K562 (cell line): ENCODE measurements around the gene TDRD5. TPM values are rescaled to one million over a fixed set of nuclear protein-coding genes. Genes with fewer than 3 reads are reported as not detected.

ENCODE experiments used
- ATAC-seq: fragments of 200-7000 bp; cut with Tn5 transposase; 3 replicates; pipeline ENCODE4 v1.9.1; 2020; ENCODE audit warnings: moderate library complexity
- BruUV-seq: library from RNA; stranded (reverse); fragments of 400-500 nt; replicated peaks from 2 replicates; lab custom pipeline; 2021; lab: Mats Ljungman, UMichigan
- CTCF ChIA-PET: fragments of 300-600 bp; formaldehyde crosslinking; extraction: SDS; loops from one replicate; lab custom pipeline; 2021; ENCODE audit warnings: low intra/inter-chr PET ratio; lab: Yijun Ruan, JAX
- POLR2A ChIA-PET: fragments of 300-600, 350-650 bp; sonication (Branson Sonifier 250); formaldehyde crosslinking; extraction: SDS; loops from one replicate; lab custom pipeline; 2021; ENCODE audit warnings: antibody characterized with exemption, inconsistent platforms; lab: Yijun Ruan, JAX
- DNase-seq, 4 experiments: peaks; one replicate each; pipeline versions ENCODE4 v3.0.0 to v3.0.0-alpha.2; 2011 to 2018; ENCODE audit warnings: low spot score in 3 of 4, mixed read lengths in 3 of 4; ENCODE audit errors: extremely low read depth in 1 of 4
- FAIRE-seq: peaks from 2 replicates; lab custom pipeline; 2011; peaks lifted over from hg19 to GRCh38; lab: Jason Lieb, UNC
- H2AFZ ChIP-seq: 2 replicates; pipeline ENCODE4 v1.6.0; 2011; ENCODE audit warnings: low read depth, low read length, control low read depth, inconsistent platforms
- H3K27ac ChIP-seq: fragments of 200-600 bp; 3 replicates; pipeline ENCODE4 v1.8.0; 2011; ENCODE audit warnings: low read depth, mild to moderate bottlenecking, control low read depth, inconsistent platforms, low read length, moderate library complexity, mixed read lengths; ENCODE audit errors: extremely low read depth
- H3K27me3 ChIP-seq, 2 experiments: fragments of 300-600 bp in 1 of 2; 2 replicates in 1 of 2; 3 replicates in 1 of 2; pipeline versions ENCODE4 v1.6.0 to v1.8.0; 2011; ENCODE audit warnings: inconsistent platforms in 2 of 2, low read length in 2 of 2, mild to moderate bottlenecking in 1 of 2, mixed read lengths in 1 of 2, moderate library complexity in 1 of 2; ENCODE audit not compliant: control insufficient read depth in 2 of 2, insufficient read depth in 2 of 2
- H3K36me3 ChIP-seq: fragments of 300-600 bp; 3 replicates; pipeline ENCODE4 v1.8.0; 2011; ENCODE audit warnings: mild to moderate bottlenecking, low read length, inconsistent platforms; ENCODE audit not compliant: control insufficient read depth, insufficient read depth
- H3K4me1 ChIP-seq, 2 experiments: fragments of 200-600 bp in 1 of 2; replicated peaks in 1 of 2; 2 replicates in 1 of 2; 3 replicates in 1 of 2; pipeline versions ENCODE4 v1.5.1 to v1.8.0; 2011; ENCODE audit warnings: inconsistent platforms in 2 of 2, low read length in 2 of 2, mild to moderate bottlenecking in 1 of 2, mixed read lengths in 1 of 2, moderate library complexity in 1 of 2; ENCODE audit not compliant: control insufficient read depth in 2 of 2, insufficient read depth in 2 of 2
- H3K4me2 ChIP-seq: 2 replicates; pipeline ENCODE4 v1.6.1; 2011; ENCODE audit warnings: low read length, control low read depth, inconsistent platforms, mixed read lengths; ENCODE audit not compliant: insufficient read depth
- H3K4me3 ChIP-seq: fragments of 200-600 bp; sonication (generic), shearing (Covaris generic); 2 replicates; pipeline ENCODE4 v1.5.1; 2016; ENCODE audit warnings: control low read depth, inconsistent platforms
- H3K79me2 ChIP-seq: fragments of 200-600 bp; 3 replicates; pipeline ENCODE4 v1.8.0; 2011; ENCODE audit warnings: low read length, inconsistent platforms; ENCODE audit not compliant: control insufficient read depth, insufficient read depth
- H3K9ac ChIP-seq, 2 experiments: 2 replicates each; pipeline versions ENCODE4 v1.6.0 to v1.6.1; 2011; ENCODE audit warnings: low read depth in 2 of 2, low read length in 2 of 2, control low read depth in 1 of 2, inconsistent platforms in 1 of 2, mild to moderate bottlenecking in 1 of 2, mixed read lengths in 1 of 2; ENCODE audit not compliant: insufficient read depth in 1 of 2
- H3K9me1 ChIP-seq: one replicate; pipeline ENCODE4 v1.6.0; 2011; ENCODE audit warnings: inconsistent platforms, mild to moderate bottlenecking, low read length, moderate library complexity; ENCODE audit not compliant: control insufficient read depth, insufficient read depth
- H3K9me3 ChIP-seq: replicated peaks from 2 replicates; pipeline ENCODE4 v1.5.1; 2011; ENCODE audit warnings: low read depth, low read length, inconsistent platforms; ENCODE audit not compliant: control insufficient read depth, insufficient read depth
- H4K20me1 ChIP-seq: replicated peaks from 2 replicates; pipeline ENCODE4 v1.6.1; 2011; ENCODE audit warnings: low read length, inconsistent platforms, mixed read lengths; ENCODE audit not compliant: control insufficient read depth, insufficient read depth
- BACH1 ChIP-seq: fragments of 200-800 bp; sonication (Bioruptor generic); IDR thresholded peaks from 2 replicates; pipeline ENCODE4 v1.6.1; 2016; ENCODE audit warnings: missing genetic modification characterization, missing compliant biosample characterization
- CEBPB ChIP-seq: fragments of 450-650 bp; IDR thresholded peaks from 2 replicates; pipeline ENCODE4 v1.6.1; 2016; ENCODE audit warnings: missing genetic modification characterization, missing compliant biosample characterization
- CTCF ChIP-seq, 3 experiments: IDR thresholded peaks in 2 of 3; conservative IDR thresholded peaks in 1 of 3; 2 replicates each; pipeline ENCODE4 v1.5.1; 2011 to 2012; ENCODE audit warnings: low read length in 3 of 3, mild to moderate bottlenecking in 3 of 3, control low read depth in 2 of 3, improper control_type of control experiment in 1 of 3, inconsistent platforms in 1 of 3, low read depth in 1 of 3, mixed read lengths in 1 of 3, moderate library complexity in 1 of 3; ENCODE audit not compliant: insufficient read depth in 2 of 3
- DACH1 ChIP-seq: fragments of 450-650 bp; IDR thresholded peaks from 2 replicates; pipeline ENCODE4 v1.6.1; 2018; ENCODE audit not compliant: partially characterized antibody
- DDX20 ChIP-seq: fragments of 450-650 bp; IDR thresholded peaks from 2 replicates; pipeline ENCODE4 v1.6.1; 2016; ENCODE audit warnings: missing genetic modification characterization, low read depth, mild to moderate bottlenecking, missing compliant biosample characterization, moderate library complexity
- FOXK1 ChIP-seq: sonication (generic); formaldehyde crosslinking; IDR thresholded peaks from 2 replicates; pipeline ENCODE4 v1.8.0; 2022; ENCODE audit warnings: missing genetic modification reagents, mild to moderate bottlenecking, borderline replicate concordance
- JUNB ChIP-seq: fragments of 450-650 bp; formaldehyde crosslinking; conservative IDR thresholded peaks from 2 replicates; pipeline ENCODE4 v1.4.0; 2020; ENCODE audit warnings: mild to moderate bottlenecking
- PTBP1 ChIP-seq: fragments of 200-400 bp; formaldehyde crosslinking; IDR thresholded peaks from 2 replicates; pipeline ENCODE4 v1.6.1; 2017; ENCODE audit warnings: low read depth, low read length
- ZNF316 ChIP-seq: fragments of 450-650 bp; IDR thresholded peaks from 2 replicates; pipeline ENCODE4 v1.6.1; 2016
- ZNF668 ChIP-seq: fragments of 250-450 bp; sonication (Bioruptor Pico); IDR thresholded peaks from 2 replicates; pipeline ENCODE4 v1.8.0; 2022; ENCODE audit warnings: mild to moderate bottlenecking, inconsistent platforms
- ZNF764 ChIP-seq: fragments of 250-450 bp; sonication (Bioruptor Pico); IDR thresholded peaks from 2 replicates; pipeline ENCODE4 v1.4.0; 2020; ENCODE audit warnings: low read depth, mild to moderate bottlenecking, moderate library complexity
- in situ Hi-C: fragments of 300-500 bp; cut with MboI; formaldehyde crosslinking; loops from 4 replicates; pipeline ENCODE4 v1.15.0; 2018; ENCODE audit warnings: inconsistent platforms, mixed read lengths
- intact Hi-C: fragments of 100-400 bp; cut with micrococcal nuclease; formaldehyde crosslinking; loops from 2 replicates; pipeline ENCODE4 v1.14.2; 2022
- polyA plus RNA-seq, 8 experiments: library from polyadenylated mRNA; depleted of rRNA in 4 of 8; stranded (reverse) in 5 of 8; unstranded in 3 of 8; fragments of >200 nt; fragmentation: Nextera tagmentation in 2 of 8; fragmentation: Illumina TruSeq in 1 of 8; extraction: Ambion mirVana in 2 of 8; extraction: Trizol in 1 of 8; gene quantifications; 2 replicates each; pipeline versions ENCODE4 v1.2.1 to v1.2.3, GENCODE V29; 2011 to 2014; ENCODE audit warnings: inconsistent platforms in 1 of 8, missing spikeins in 1 of 8
- total RNA-seq, 7 experiments: library from RNA; depleted of rRNA in 6 of 7; stranded (reverse); fragments of >200 nt in 6 of 7; fragmentation: Illumina TruSeq in 2 of 7; extraction: Trizol in 2 of 7; gene quantifications; 2 replicates each; pipeline versions ENCODE4 v1.2.1 to v1.2.3, GENCODE V29; 2011 to 2021; ENCODE audit warnings: low replicate concordance in 1 of 7
- TF ChIP-seq, protein P1 (sequence below), 2 experiments: fragments of 450-650 bp in 1 of 2; sonication (generic) in 1 of 2; formaldehyde crosslinking in 1 of 2; IDR thresholded peaks in 1 of 2; conservative IDR thresholded peaks in 1 of 2; 2 replicates each; pipeline versions ENCODE4 v1.6.1 to v1.8.1; 2016 to 2023; ENCODE audit warnings: mild to moderate bottlenecking in 2 of 2, moderate library complexity in 2 of 2, inconsistent platforms in 1 of 2, missing genetic modification reagents in 1 of 2
- TF ChIP-seq, protein P2 (sequence below), 2 experiments: fragments of 450-650 bp; conservative IDR thresholded peaks; 2 replicates each; pipeline ENCODE4 v1.6.1; 2017; ENCODE audit warnings: mild to moderate bottlenecking in 2 of 2, moderate library complexity in 2 of 2
- TF ChIP-seq, protein P3 (sequence below), 2 experiments: IDR thresholded peaks; 2 replicates each; pipeline ENCODE4 v1.6.1; 2012; ENCODE audit warnings: improper control_type of control experiment in 2 of 2, low read depth in 2 of 2, low read length in 2 of 2, borderline replicate concordance in 1 of 2

Gene TDRD5
- total and polyA plus RNA-seq, 9 of the 15 experiments (the other 6 are each of a cell fraction or from before 2014, with no cell fraction given), result 0.04 to 0.57 (median 0.26) TPM; not detected in 1

GRCh38 chr1:179599623-179600249, 8.1 kb downstream of the TDRD5 start:
- no peaks in the 10 kb centered on the region for H3K27me3 ChIP-seq
- ATAC-seq, result peak; percentile 87
- TF ChIP-seq PTBP1, result no peak
- no peak for TF ChIP-seq ZNF316
- no peak for TF ChIP-seq ZNF764
- TF ChIP-seq, protein P1, sequence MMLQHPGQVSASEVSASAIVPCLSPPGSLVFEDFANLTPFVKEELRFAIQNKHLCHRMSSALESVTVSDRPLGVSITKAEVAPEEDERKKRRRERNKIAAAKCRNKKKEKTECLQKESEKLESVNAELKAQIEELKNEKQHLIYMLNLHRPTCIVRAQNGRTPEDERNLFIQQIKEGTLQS (IDR thresholded peaks at IDR 0.05), result no peak
- TF ChIP-seq, protein P1 (CRISPR knock-in tag; conservative IDR thresholded peaks at IDR 0.05), result no peak
- no peak for TF ChIP-seq DACH1
- TF ChIP-seq, protein P2, sequence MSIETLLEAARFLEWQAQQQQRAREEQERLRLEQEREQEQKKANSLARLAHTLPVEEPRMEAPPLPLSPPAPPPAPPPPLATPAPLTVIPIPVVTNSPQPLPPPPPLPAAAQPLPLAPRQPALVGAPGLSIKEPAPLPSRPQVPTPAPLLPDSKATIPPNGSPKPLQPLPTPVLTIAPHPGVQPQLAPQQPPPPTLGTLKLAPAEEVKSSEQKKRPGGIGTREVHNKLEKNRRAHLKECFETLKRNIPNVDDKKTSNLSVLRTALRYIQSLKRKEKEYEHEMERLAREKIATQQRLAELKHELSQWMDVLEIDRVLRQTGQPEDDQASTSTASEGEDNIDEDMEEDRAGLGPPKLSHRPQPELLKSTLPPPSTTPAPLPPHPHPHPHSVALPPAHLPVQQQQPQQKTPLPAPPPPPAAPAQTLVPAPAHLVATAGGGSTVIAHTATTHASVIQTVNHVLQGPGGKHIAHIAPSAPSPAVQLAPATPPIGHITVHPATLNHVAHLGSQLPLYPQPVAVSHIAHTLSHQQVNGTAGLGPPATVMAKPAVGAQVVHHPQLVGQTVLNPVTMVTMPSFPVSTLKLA (conservative IDR thresholded peaks at IDR 0.05), result peak in 1 of 2 experiments; percentile 33; a peak in 1 of 4 replicates
- no peak for TF ChIP-seq FOXK1 (CRISPR knock-in tag)
- TF ChIP-seq BACH1 (tag), result no peak
- TF ChIP-seq, protein P3, sequence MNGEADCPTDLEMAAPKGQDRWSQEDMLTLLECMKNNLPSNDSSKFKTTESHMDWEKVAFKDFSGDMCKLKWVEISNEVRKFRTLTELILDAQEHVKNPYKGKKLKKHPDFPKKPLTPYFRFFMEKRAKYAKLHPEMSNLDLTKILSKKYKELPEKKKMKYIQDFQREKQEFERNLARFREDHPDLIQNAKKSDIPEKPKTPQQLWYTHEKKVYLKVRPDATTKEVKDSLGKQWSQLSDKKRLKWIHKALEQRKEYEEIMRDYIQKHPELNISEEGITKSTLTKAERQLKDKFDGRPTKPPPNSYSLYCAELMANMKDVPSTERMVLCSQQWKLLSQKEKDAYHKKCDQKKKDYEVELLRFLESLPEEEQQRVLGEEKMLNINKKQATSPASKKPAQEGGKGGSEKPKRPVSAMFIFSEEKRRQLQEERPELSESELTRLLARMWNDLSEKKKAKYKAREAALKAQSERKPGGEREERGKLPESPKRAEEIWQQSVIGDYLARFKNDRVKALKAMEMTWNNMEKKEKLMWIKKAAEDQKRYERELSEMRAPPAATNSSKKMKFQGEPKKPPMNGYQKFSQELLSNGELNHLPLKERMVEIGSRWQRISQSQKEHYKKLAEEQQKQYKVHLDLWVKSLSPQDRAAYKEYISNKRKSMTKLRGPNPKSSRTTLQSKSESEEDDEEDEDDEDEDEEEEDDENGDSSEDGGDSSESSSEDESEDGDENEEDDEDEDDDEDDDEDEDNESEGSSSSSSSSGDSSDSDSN (IDR thresholded peaks at IDR 0.05; ENCODE audit: borderline replicate concordance in 1 of 2, low read depth in 2 of 2, low read length in 2 of 2), result no peak
- peak; percentile 44 to 61 (median 53) for TF ChIP-seq CTCF (IDR thresholded peaks at IDR 0.05 in 2 of 3, conservative IDR thresholded peaks at IDR 0.05 in 1 of 3; ENCODE audit: insufficient read depth in 2 of 3, low read depth in 1 of 3, low read length in 3 of 3)
- TF ChIP-seq CEBPB (tag), result 0 out of 2 replicates have a peak, but pooled peaks have one; percentile 36
- no peak for TF ChIP-seq ZNF668 (CRISPR knock-in tag)
- TF ChIP-seq JUNB, result no peak
- no peak for TF ChIP-seq DDX20

More at GRCh38 chr1:179599623-179600249, 8.1 kb downstream of the TDRD5 start:
- Histone ChIP-seq H3K9me1 (no peaks in the 10 kb centered on the region), H3K27ac (no peak overlapping the region), H3K79me2 (no peaks in the 10 kb centered on the region), H3K4me2 (no peak overlapping the region), H2AFZ (no peak overlapping the region), H3K4me3 (no peak overlapping the region), H3K4me1 (no peaks in the 10 kb centered on the region), H3K9me3 (no peaks in the 10 kb centered on the region), H3K36me3 (no peaks in the 10 kb centered on the region), H4K20me1 (no peaks in the 10 kb centered on the region), H3K9ac (no peak overlapping the region)
- BruUV-seq, result no TSS peak
- FAIRE-seq, result peak; percentile 68
- in situ Hi-C loops (no loop called here), intact Hi-C loops (loop anchor here (2.0 to 10.0 kb wide), 3 partner anchors 215 to 517 kb away; partner anchors contain the start of gene TOR3A)
- CTCF ChIA-PET, result interaction anchor here (0.6 to 0.7 kb wide), 2 partner anchors 348 to 520 kb away, joined by 4 to 9 read pairs; no protein-coding TSS in a partner anchor
- peak; percentile 26 to 52 (median 28) for DNase-seq
- POLR2A ChIA-PET, result interaction anchor here (0.6 kb wide), 1 partner anchor 671 kb away, joined by 3 read pairs; no protein-coding TSS in a partner anchor
